K562 (cell line): ENCODE results near the gene PEX3. TPM values are rescaled to one million over a fixed set of nuclear protein-coding genes. Genes with fewer than 3 reads are reported as not detected.

Experiments
- DACH1 ChIP-seq: fragments of 450-650 bp; IDR thresholded peaks from 2 replicates; pipeline ENCODE4 v1.6.1; 2018; ENCODE audit not compliant: partially characterized antibody
- FOXJ3 ChIP-seq: sonication (generic); formaldehyde crosslinking; IDR thresholded peaks from 2 replicates; pipeline ENCODE4 v1.4.0; 2020; ENCODE audit warnings: mild to moderate bottlenecking, missing genetic modification reagents
- KLF1 ChIP-seq: fragments of 450-650 bp; IDR thresholded peaks from 2 replicates; pipeline ENCODE4 v1.6.1; 2016; ENCODE audit warnings: missing genetic modification characterization, missing compliant biosample characterization
- MAFK ChIP-seq: IDR thresholded peaks from 2 replicates; pipeline ENCODE4 v1.6.1; 2011; ENCODE audit warnings: low read length, improper control_type of control experiment
- MAX ChIP-seq: sonication (generic); formaldehyde crosslinking; IDR thresholded peaks from 2 replicates; pipeline ENCODE4 v1.9.0; 2022; ENCODE audit warnings: mild to moderate bottlenecking, missing genetic modification reagents
- MEF2D ChIP-seq: conservative IDR thresholded peaks from 2 replicates; pipeline ENCODE4 v1.6.1; 2016; ENCODE audit warnings: low read depth, missing genetic modification characterization, missing compliant biosample characterization
- MTA1 ChIP-seq: fragments of 450-650 bp; IDR thresholded peaks from 2 replicates; pipeline ENCODE4 v1.6.1; 2017; ENCODE audit warnings: borderline replicate concordance
- MXI1 ChIP-seq: IDR thresholded peaks from 2 replicates; pipeline ENCODE4 v1.6.1; 2011; ENCODE audit warnings: low read depth, mild to moderate bottlenecking, improper control_type of control experiment, low read length
- NCOA6 ChIP-seq: fragments of 450-650 bp; IDR thresholded peaks from 2 replicates; pipeline ENCODE4 v1.6.1; 2017; ENCODE audit warnings: mild to moderate bottlenecking
- POLR2G ChIP-seq: fragments of 200-400 bp; formaldehyde crosslinking; IDR thresholded peaks from 2 replicates; pipeline ENCODE4 v1.6.1; 2017; ENCODE audit warnings: low read depth, mild to moderate bottlenecking, antibody characterized with exemption, low read length, moderate library complexity
- PRMT5 ChIP-seq: sonication (generic); formaldehyde crosslinking; IDR thresholded peaks from 2 replicates; pipeline ENCODE4 v1.5.0; 2020; ENCODE audit warnings: missing genetic modification reagents
- RFX5 ChIP-seq: IDR thresholded peaks from 2 replicates; pipeline ENCODE4 v1.6.1; 2011; ENCODE audit warnings: low read depth, mild to moderate bottlenecking, improper control_type of control experiment, low read length
- TEAD4 ChIP-seq, 2 experiments: sonication (generic) in 1 of 2; formaldehyde crosslinking in 1 of 2; IDR thresholded peaks; 2 replicates each; pipeline versions ENCODE4 v1.6.1 to v1.8.0; 2012 to 2022; ENCODE audit warnings: borderline replicate concordance in 1 of 2, inconsistent platforms in 1 of 2, low read length in 1 of 2, mild to moderate bottlenecking in 1 of 2, missing genetic modification reagents in 1 of 2
- ZFX ChIP-seq: sonication (generic); formaldehyde crosslinking; IDR thresholded peaks from 2 replicates; pipeline ENCODE4 v1.8.0; 2022; ENCODE audit warnings: mild to moderate bottlenecking, missing genetic modification reagents, moderate library complexity
- ZKSCAN3 ChIP-seq: fragments of 250-450 bp; sonication (Bioruptor Pico); IDR thresholded peaks from 2 replicates; pipeline ENCODE4 v1.4.0; 2020
- ZNF224 ChIP-seq: sonication (generic); formaldehyde crosslinking; IDR thresholded peaks from 2 replicates; pipeline ENCODE4 v1.8.0; 2022; ENCODE audit warnings: mild to moderate bottlenecking, missing genetic modification reagents
- ZNF644 ChIP-seq: fragments of 200-800 bp; sonication (Bioruptor generic); IDR thresholded peaks from 2 replicates; pipeline ENCODE4 v1.6.1; 2016; ENCODE audit warnings: low read depth, missing genetic modification characterization, missing compliant biosample characterization
- ZNF668 ChIP-seq: fragments of 250-450 bp; sonication (Bioruptor Pico); IDR thresholded peaks from 2 replicates; pipeline ENCODE4 v1.8.0; 2022; ENCODE audit warnings: mild to moderate bottlenecking, inconsistent platforms
- ZNF76 ChIP-seq: fragments of 250-450 bp; sonication (Bioruptor Pico); IDR thresholded peaks from 2 replicates; pipeline ENCODE4 v1.4.0; 2020; ENCODE audit warnings: mild to moderate bottlenecking, moderate library complexity, borderline replicate concordance
- ZNF77 ChIP-seq: fragments of 250-450 bp; sonication (Bioruptor Pico); IDR thresholded peaks from 2 replicates; pipeline ENCODE4 v1.5.0; 2020
- polyA plus RNA-seq, 8 experiments: library from polyadenylated mRNA; depleted of rRNA in 4 of 8; stranded (reverse) in 5 of 8; unstranded in 3 of 8; fragments of >200 nt; fragmentation: Nextera tagmentation in 2 of 8; fragmentation: Illumina TruSeq in 1 of 8; extraction: Ambion mirVana in 2 of 8; extraction: Trizol in 1 of 8; gene quantifications; 2 replicates each; pipeline versions ENCODE4 v1.2.1 to v1.2.3, GENCODE V29; 2011 to 2014; ENCODE audit warnings: inconsistent platforms in 1 of 8, missing spikeins in 1 of 8
- total RNA-seq, 7 experiments: library from RNA; depleted of rRNA in 6 of 7; stranded (reverse); fragments of >200 nt in 6 of 7; fragmentation: Illumina TruSeq in 2 of 7; extraction: Trizol in 2 of 7; gene quantifications; 2 replicates each; pipeline versions ENCODE4 v1.2.1 to v1.2.3, GENCODE V29; 2011 to 2021; ENCODE audit warnings: low replicate concordance in 1 of 7
- TF ChIP-seq, protein P1 (sequence below): sonication (generic); formaldehyde crosslinking; IDR thresholded peaks from 2 replicates; pipeline ENCODE4 v1.8.1; 2023; ENCODE audit warnings: mild to moderate bottlenecking, missing genetic modification reagents
- TF ChIP-seq, protein P2 (sequence below): fragments of 450-650 bp; IDR thresholded peaks from 2 replicates; pipeline ENCODE4 v1.6.1; 2016

PEX3 gene
- total and polyA plus RNA-seq, 9 of the 15 experiments (the other 6 are each of a cell fraction or from before 2014, with no cell fraction given): 17.3 to 69.6 (median 32.7) TPM

GRCh38 chr6:143510991-143511891 is 60.6 kb downstream of the PEX3 start, which contains the start of gene FUCA2 (continued):
- no peak; the same call in 1 of the 2 replicates for TF ChIP-seq TEAD4 (IDR thresholded peaks at IDR 0.05; ENCODE audit: low read length)
- TF ChIP-seq TEAD4 (CRISPR knock-in tag; IDR thresholded peaks at IDR 0.05; ENCODE audit: borderline replicate concordance): peak; percentile 76; the same call in 1 of the 2 replicates
- no peak for TF ChIP-seq FOXJ3 (CRISPR knock-in tag)
- TF ChIP-seq ZNF644: no peak
- TF ChIP-seq RFX5: no peak
- TF ChIP-seq ZNF77 (CRISPR knock-in tag): no peak
- TF ChIP-seq, protein P1, sequence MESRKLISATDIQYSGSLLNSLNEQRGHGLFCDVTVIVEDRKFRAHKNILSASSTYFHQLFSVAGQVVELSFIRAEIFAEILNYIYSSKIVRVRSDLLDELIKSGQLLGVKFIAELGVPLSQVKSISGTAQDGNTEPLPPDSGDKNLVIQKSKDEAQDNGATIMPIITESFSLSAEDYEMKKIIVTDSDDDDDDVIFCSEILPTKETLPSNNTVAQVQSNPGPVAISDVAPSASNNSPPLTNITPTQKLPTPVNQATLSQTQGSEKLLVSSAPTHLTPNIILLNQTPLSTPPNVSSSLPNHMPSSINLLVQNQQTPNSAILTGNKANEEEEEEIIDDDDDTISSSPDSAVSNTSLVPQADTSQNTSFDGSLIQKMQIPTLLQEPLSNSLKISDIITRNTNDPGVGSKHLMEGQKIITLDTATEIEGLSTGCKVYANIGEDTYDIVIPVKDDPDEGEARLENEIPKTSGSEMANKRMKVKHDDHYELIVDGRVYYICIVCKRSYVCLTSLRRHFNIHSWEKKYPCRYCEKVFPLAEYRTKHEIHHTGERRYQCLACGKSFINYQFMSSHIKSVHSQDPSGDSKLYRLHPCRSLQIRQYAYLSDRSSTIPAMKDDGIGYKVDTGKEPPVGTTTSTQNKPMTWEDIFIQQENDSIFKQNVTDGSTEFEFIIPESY (CRISPR knock-in tag): peak; percentile 76; the same call in 1 of the 2 replicates
- TF ChIP-seq MAX: peak; percentile 96
- peak; percentile 64 for TF ChIP-seq MTA1
- TF ChIP-seq NCOA6: no peak
- TF ChIP-seq MEF2D (tag): no peak
- TF ChIP-seq ZKSCAN3 (CRISPR knock-in tag): no peak
- TF ChIP-seq DACH1: no peak
- peak; percentile 99 for TF ChIP-seq POLR2G
- TF ChIP-seq ZNF76: 0 out of 2 replicates have a peak, but pooled peaks have one; percentile 72
- TF ChIP-seq ZNF224 (CRISPR knock-in tag): peak; percentile 78; the same call in 1 of the 2 replicates
- TF ChIP-seq, protein P2, sequence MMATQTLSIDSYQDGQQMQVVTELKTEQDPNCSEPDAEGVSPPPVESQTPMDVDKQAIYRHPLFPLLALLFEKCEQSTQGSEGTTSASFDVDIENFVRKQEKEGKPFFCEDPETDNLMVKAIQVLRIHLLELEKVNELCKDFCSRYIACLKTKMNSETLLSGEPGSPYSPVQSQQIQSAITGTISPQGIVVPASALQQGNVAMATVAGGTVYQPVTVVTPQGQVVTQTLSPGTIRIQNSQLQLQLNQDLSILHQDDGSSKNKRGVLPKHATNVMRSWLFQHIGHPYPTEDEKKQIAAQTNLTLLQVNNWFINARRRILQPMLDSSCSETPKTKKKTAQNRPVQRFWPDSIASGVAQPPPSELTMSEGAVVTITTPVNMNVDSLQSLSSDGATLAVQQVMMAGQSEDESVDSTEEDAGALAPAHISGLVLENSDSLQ: no peak
- TF ChIP-seq KLF1 (tag): peak; percentile 32; the same call in 1 of the 2 replicates
- TF ChIP-seq ZFX (CRISPR knock-in tag): peak; percentile 100
- TF ChIP-seq MAFK: peak; percentile 57
- TF ChIP-seq MXI1: 0 out of 2 replicates have a peak, but pooled peaks have one; percentile 41
- TF ChIP-seq PRMT5: no peak
- TF ChIP-seq ZNF668 (CRISPR knock-in tag): no peak
